GM19452 (cell line): ENCODE measurements around the gene RRN3.
"Not testable (repeated sequence)": the region's sequence is repeated elsewhere in the genome, so short reads cannot be mapped to it uniquely, and the experiment has no call there.

Experiments used
- ATAC-seq: cut with Tn5 transposase; IDR thresholded peaks from one replicate; pipeline ENCODE4 v1.9.1; 2021; ENCODE audit not compliant: unreplicated experiment

The RRN3 gene

GRCh38 chr16:15028801-15029698 lies 65.0 kb downstream of the RRN3 start:
- ATAC-seq: not testable (repeated sequence)

DNA sequence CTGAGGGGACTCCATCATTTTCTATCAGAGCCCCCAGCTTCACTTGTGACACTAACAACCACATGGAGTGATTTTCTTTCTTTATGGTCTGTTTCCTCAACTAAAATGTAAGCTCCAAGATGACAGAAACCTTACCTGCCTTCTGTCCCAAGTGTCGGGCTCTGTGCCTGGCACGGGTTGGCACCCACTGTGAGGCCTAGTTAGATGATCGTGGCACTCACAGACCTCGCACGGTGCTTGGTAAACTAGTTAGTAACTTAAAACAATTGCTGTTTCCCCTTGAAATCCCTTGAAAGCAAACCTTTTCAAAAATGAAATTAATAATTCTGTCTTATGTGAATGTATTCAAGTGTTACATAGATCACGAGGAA lies 65.7 kb downstream of the RRN3 start:
- not testable (repeated sequence) for ATAC-seq

DNA sequence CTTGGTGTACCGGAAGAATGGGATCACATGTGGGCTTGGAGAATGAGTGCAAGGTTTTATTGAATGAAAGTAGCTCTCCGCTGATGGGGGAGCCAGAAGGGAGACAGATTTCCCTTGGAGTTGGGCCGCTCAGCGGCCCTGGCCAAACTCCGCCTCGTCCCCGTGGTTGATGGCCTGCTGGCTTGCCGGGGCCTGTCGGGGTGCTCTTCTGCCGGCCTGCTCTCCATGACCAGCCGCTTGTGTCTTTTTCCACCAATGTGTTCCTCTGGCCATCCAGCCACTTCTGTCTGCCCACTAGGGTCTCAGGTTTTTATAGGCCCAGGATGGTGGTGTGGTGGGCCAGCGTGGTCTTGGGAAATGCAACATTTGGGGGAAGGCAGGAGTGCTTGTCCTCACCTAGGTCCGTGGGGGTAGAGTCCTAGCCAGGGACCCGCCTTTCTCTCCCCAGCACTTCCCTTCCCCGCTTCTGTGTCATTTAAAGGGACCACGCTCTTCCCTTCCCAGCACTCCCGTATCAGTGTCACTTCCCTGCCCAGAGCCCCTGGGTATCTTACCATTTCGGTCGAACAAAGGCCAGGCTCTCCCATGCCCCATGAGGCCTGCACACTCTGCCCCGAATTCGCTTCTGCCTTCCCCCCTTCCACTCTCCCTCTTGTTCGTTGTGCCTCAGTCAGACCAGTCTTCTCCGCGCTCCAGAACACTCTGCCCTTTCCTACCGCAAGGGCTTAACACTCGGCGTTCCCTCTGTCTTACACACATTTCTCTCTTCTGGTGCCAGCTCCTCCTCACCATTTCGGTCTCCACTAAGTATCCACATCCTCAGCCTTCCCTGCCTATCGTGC lies 66.3 kb downstream of the RRN3 start:
- ATAC-seq: not testable (repeated sequence)

DNA sequence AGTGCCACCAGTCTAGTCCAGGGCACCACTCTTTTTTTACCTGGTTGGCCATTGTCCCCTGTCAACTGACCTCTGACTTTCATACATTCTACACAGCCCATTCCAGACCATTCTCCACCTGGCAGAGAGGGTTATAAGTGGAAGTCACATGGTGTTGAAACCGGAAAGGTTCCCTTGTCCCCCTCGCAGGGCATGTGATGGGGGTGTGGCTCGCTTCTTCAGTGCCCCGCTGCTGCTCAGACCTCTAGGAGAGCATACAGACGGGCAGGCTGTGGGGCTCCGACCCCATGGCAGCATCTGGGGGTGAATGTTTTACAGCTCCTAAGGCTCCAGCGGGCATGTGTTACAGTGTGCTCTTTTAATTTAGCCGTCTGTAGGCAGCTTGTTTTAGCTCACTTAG lies 67.0 kb downstream of the RRN3 start:
- not testable (repeated sequence) for ATAC-seq

DNA sequence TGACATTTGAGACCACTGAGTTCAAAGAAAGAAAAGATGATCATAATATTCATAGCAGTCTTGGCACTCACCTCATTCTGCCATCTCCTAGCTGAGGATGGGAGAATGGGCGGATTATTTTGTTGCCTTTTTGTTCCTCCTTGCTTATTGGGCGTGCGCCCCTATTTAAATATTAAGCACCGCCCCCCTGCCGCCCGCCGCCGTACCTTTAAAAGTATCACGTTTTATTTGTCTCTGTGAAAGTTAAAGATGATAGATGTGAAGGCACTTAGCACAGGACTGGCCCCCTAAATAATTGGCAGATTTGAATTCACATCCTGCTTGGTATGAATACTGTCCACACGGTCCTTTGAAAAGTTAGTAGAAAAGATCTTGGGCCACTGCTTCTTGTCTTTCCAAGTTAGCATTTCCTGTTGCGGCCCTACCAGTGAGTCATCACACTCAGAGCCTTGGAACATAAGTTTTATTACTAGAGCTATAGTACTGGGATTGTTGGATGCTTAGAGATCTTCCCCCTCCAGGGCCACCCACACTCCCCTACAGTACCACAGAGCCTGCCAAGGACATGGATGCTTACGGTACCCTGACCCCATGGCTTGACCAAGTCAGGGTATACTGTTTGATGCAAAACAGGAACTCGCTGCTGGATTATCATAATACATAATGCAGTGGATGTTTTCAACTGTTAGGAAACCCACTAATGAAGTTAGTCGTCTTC lies 68.7 kb downstream of the RRN3 start:
- not testable (repeated sequence) for ATAC-seq

- not testable (repeated sequence) for ATAC-seq
Measured at GRCh38 chr16:15024858-15025199, 69.2 kb downstream of the RRN3 start.

- ATAC-seq: not testable (repeated sequence)
Measured at GRCh38 chr16:15023381-15024077, 70.5 kb downstream of the RRN3 start.

GRCh38 chr16:15022194-15022593 lies 71.9 kb downstream of the RRN3 start:
- not testable (repeated sequence) for ATAC-seq

DNA sequence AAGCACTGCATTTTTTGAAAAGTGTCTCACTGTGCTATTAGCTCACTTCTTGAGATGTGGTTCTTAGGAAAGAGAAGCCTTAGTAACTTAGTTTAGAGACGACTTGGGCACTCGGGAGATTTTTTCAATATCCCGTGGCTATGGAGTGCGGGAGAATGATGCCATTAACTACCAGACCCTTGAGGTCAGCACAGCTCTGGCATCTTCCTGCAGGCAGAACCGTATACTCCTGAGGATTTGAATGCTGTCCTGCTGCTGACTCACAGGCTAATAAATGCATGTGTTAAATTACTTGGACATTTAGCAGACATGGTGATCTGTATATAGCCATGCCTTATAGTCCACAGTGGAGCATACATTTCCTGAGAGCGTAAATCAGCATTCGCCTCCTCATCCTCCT lies 72.6 kb downstream of the RRN3 start:
- ATAC-seq: not testable (repeated sequence)

DNA sequence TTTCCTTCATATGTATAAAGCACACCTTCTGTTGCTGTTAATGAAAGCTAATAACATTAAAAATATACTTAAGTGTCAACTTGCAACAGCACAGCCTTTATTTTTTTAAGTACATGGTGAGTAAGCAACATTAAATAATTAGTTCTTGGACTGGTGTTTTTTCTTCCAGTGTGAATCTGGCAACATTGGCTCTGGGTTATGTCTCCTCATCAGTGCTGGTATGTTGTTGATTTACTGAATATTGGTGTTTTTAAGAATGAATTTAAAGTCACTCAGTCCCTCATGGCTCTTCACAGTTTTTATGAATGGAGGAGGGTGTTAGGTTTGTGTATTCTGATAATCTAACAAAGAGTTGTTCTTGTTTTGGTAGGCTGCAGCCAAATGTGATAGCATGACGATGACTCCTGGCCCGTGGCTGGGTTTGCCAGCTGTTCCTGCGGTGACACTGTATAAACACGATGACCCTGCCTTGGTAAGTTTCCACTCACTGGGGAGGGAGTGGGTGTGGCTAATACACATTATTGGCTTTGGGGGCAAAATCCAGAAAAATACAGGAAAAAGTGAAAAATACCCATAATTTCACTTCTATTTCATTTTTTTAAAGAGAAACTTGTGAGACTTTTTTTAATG lies 77.0 kb downstream of the RRN3 start:
- ATAC-seq: not testable (repeated sequence)

DNA sequence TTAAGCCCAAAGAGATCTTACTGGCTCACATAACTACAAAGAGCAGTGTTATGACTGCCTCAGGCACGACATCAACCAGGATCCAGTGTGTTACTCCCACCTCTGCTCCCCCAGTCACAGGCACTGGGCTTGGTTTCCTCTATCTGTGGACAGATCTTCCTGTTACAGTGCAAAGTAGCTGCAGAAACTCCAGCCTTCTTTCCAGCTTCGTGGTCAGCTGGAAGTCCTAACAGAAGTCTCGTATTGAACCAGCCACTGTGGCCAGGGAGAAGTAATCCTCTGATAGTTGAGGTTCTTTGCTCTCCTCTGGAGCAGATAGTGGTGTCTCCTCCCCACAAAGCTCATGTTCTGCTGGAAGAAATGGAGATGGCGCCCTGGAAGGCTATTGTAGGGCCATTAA lies 77.7 kb downstream of the RRN3 start:
- not testable (repeated sequence) for ATAC-seq

GRCh38 chr16:15015671-15016070 lies 78.4 kb downstream of the RRN3 start:
- ATAC-seq: not testable (repeated sequence)

- ATAC-seq: not testable (repeated sequence)
Measured at GRCh38 chr16:15012941-15013340, 81.1 kb downstream of the RRN3 start.
